HepG2 (cell line): Measurements from ENCODE around the gene BLOC1S1. TPM values are rescaled to one million over a fixed set of nuclear protein-coding genes. Genes with fewer than 3 reads are reported as not detected.

Experiments used
- ATAC-seq: fragments of 200-7000 bp; cut with Tn5 transposase; 3 replicates; pipeline ENCODE4 v1.9.1; 2020; ENCODE audit warnings: mild to moderate bottlenecking, moderate library complexity
- BruUV-seq: library from RNA; stranded (reverse); fragments of 400-500 nt; replicated peaks from 2 replicates; lab custom pipeline; 2021; lab: Mats Ljungman, UMichigan
- CTCF ChIA-PET: fragments of 300-600 bp; formaldehyde crosslinking; extraction: SDS; loops from one replicate; lab custom pipeline; 2021; ENCODE audit warnings: low total read pairs, inconsistent platforms, low intra/inter-chr PET ratio; lab: Yijun Ruan, JAX
- POLR2A ChIA-PET: fragments of 350-600 bp; sonication (Branson Sonifier 250); formaldehyde crosslinking; loops from one replicate; lab custom pipeline; 2020; ENCODE audit warnings: antibody characterized with exemption, inconsistent platforms; lab: Yijun Ruan, JAX
- DNase-seq: peaks from one replicate; pipeline ENCODE4 v3.0.0-alpha.2; 2015; ENCODE audit warnings: low spot score
- FAIRE-seq: peaks from 3 replicates; lab custom pipeline; 2011; peaks lifted over from hg19 to GRCh38; lab: Jason Lieb, UNC
- H2AFZ ChIP-seq: one replicate; pipeline ENCODE4 v1.6.1; 2011; ENCODE audit warnings: low read length, inconsistent platforms
- H3K27ac ChIP-seq: fragments of 300-600 bp; 3 replicates; pipeline ENCODE4 v1.8.0; 2011; ENCODE audit warnings: mixed run types, mild to moderate bottlenecking, mixed read lengths, low read length, inconsistent platforms; ENCODE audit not compliant: insufficient read depth; ENCODE audit errors: extremely low read length
- H3K27me3 ChIP-seq, 2 experiments: fragments of 200-600 bp in 1 of 2; 2 replicates in 1 of 2; 3 replicates in 1 of 2; pipeline versions ENCODE4 v1.6.0 to v1.8.0; 2011; ENCODE audit warnings: low read length in 2 of 2, mild to moderate bottlenecking in 2 of 2, moderate library complexity in 2 of 2, inconsistent platforms in 1 of 2; ENCODE audit not compliant: insufficient read depth in 2 of 2, control insufficient read depth in 1 of 2
- H3K36me3 ChIP-seq, 2 experiments: fragments of 200-600 bp in 1 of 2; replicated peaks in 1 of 2; 2 replicates in 1 of 2; 3 replicates in 1 of 2; pipeline versions ENCODE4 v1.5.1 to v1.8.0; 2011; ENCODE audit warnings: low read length in 2 of 2, inconsistent platforms in 1 of 2; ENCODE audit not compliant: insufficient read depth in 2 of 2, control insufficient read depth in 1 of 2
- H3K4me1 ChIP-seq: 2 replicates; pipeline ENCODE4 v1.5.1; 2012; ENCODE audit warnings: low read length, inconsistent platforms; ENCODE audit not compliant: insufficient read depth
- H3K4me2 ChIP-seq: 2 replicates; pipeline ENCODE4 v1.6.0; 2011; ENCODE audit warnings: low read depth, low read length, inconsistent platforms
- H3K4me3 ChIP-seq, 3 experiments: fragments of 200-600 bp in 1 of 3; sonication (generic), shearing (Covaris generic) in 1 of 3; replicated peaks in 1 of 3; 2 replicates each; pipeline ENCODE4 v1.5.1; 2011 to 2016; ENCODE audit warnings: low read length in 3 of 3, inconsistent platforms in 2 of 3, low read depth in 2 of 3, mild to moderate bottlenecking in 2 of 3, control low read depth in 1 of 3, mixed read lengths in 1 of 3; ENCODE audit not compliant: insufficient read depth in 1 of 3
- H3K79me2 ChIP-seq: one replicate; pipeline ENCODE4 v1.6.1; 2011; ENCODE audit warnings: low read length, inconsistent platforms; ENCODE audit not compliant: insufficient read depth
- H3K9ac ChIP-seq: 2 replicates; pipeline ENCODE4 v1.6.0; 2011; ENCODE audit warnings: mild to moderate bottlenecking, low read depth, low read length, inconsistent platforms; ENCODE audit not compliant: insufficient read depth
- H3K9me3 ChIP-seq: 2 replicates; pipeline ENCODE4 v1.5.1; 2012; ENCODE audit warnings: mild to moderate bottlenecking, low read length
- H4K20me1 ChIP-seq: 2 replicates; pipeline ENCODE4 v1.6.0; 2011; ENCODE audit warnings: inconsistent platforms, mild to moderate bottlenecking, low read length, moderate library complexity; ENCODE audit not compliant: insufficient read depth
- EHMT2 ChIP-seq: fragments of 200-600 bp; sonication (generic); IDR thresholded peaks from 2 replicates; pipeline ENCODE4 v1.7.0; 2017; ENCODE audit warnings: antibody characterized with exemption, low read depth, low read length, borderline replicate concordance
- WGBS: methylation state at CpG from one replicate; pipeline ENCODE4 v1.1.6; 2017; ENCODE audit warnings: low lambda C conversion rate; 5-methylcytosine and 5-hydroxymethylcytosine counted together
- in situ Hi-C: cut with HindIII; loops from 2 replicates; pipeline ENCODE4 v1.10.0; 2017; ENCODE audit warnings: low pct_unique_long_range_greater_than_20kb; ENCODE audit not compliant: extremely low pct_ligation_motif_present
- intact Hi-C: fragments of 100-400 bp; cut with micrococcal nuclease; formaldehyde crosslinking; loops from one replicate; pipeline ENCODE4 v1.10.0; 2022; ENCODE audit not compliant: unreplicated experiment
- polyA plus RNA-seq, 8 experiments: library from polyadenylated mRNA; depleted of rRNA in 3 of 8; stranded (reverse) in 7 of 8; unstranded in 1 of 8; fragments of >200 nt; fragmentation: Illumina TruSeq in 4 of 8; extraction: Trizol in 4 of 8; gene quantifications; 2 replicates each; pipeline versions ENCODE4 v1.2.1 to v1.2.3, GENCODE V29; 2011 to 2016; ENCODE audit warnings: low read depth in 4 of 8, missing spikeins in 1 of 8, mixed read lengths in 1 of 8; ENCODE audit not compliant: insufficient read depth in 1 of 8
- total RNA-seq, 5 experiments: library from RNA; depleted of rRNA; stranded (reverse); fragments of >200 nt; fragmentation: Illumina TruSeq; extraction: Trizol; gene quantifications; 2 replicates each; pipeline ENCODE4 v1.2.3, GENCODE V29; 2016; ENCODE audit warnings: low read depth in 1 of 5
- TF ChIP-seq, protein P1 (sequence below), 2 experiments: fragments of 450-650 bp in 1 of 2; sonication (generic) in 1 of 2; formaldehyde crosslinking in 1 of 2; IDR thresholded peaks; 2 replicates each; pipeline versions ENCODE4 v1.6.1 to v1.8.0; 2016 to 2022; ENCODE audit warnings: antibody characterized with exemption in 1 of 2, mild to moderate bottlenecking in 1 of 2, missing genetic modification reagents in 1 of 2
- TF ChIP-seq, protein P2 (sequence below): sonication (generic); formaldehyde crosslinking; conservative IDR thresholded peaks from 2 replicates; pipeline ENCODE4 v1.8.0; 2022; ENCODE audit warnings: missing genetic modification reagents
- TF ChIP-seq, protein P3 (sequence below): sonication (generic); formaldehyde crosslinking; IDR thresholded peaks from 2 replicates; pipeline ENCODE4 v1.5.0; 2020; ENCODE audit warnings: mild to moderate bottlenecking, missing genetic modification reagents
- TF ChIP-seq, protein P4 (sequence below): sonication (generic); formaldehyde crosslinking; IDR thresholded peaks from 2 replicates; pipeline ENCODE4 v1.5.0; 2020; ENCODE audit warnings: mild to moderate bottlenecking, missing genetic modification reagents, borderline replicate concordance

The BLOC1S1 gene
- total and polyA plus RNA-seq, 2 of the 13 experiments (the other 11 are each of a cell fraction or from before 2014, with no cell fraction given), result 55.1 to 95.3 TPM

DNA sequence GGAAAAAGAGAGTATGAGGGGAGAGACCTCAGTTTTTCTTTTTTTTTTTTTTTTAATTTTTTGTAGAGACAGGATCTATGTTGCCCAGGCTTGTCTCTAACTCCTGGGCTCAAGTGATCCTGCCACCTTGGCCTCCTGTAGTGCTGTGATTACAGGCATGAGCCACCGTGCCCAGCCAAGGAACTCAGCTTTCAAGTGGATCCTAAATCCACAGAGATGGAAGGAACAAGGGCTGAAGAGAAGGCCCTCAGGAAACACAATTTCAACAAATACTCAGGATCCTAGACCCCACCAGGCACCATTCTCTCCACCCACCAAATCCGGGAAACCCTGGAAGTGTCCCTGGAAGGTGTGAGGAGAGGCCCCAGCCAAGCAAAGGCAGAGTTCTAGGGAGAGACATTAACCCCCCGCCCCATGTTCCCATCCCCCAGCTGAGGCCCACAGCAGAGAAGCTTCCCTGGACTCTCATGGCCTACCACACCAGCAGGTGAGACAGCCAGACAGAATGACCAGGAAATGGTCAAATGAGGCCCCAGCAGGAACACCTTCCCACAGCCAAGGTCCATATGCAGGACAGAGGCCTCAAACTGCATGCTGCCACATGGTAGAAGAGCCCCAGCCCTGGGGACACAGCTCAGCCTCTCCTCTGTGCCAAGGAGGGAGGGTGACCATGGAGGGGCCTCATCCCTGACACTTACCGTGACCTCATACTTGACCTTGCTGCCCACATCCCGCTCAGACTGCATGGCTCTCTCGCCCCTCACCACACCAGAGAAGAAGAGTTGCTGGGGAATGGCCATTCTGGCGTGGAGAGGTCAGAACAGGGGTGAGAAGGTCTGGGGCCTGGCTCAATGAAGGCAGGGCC lies 22.3 kb upstream of the BLOC1S1 start:
- no peak overlapping the region for H2AFZ ChIP-seq
- H3K27me3 ChIP-seq, result peaks cover 0 to 2% of the 10 kb centered on the region in 2 experiments; a peak in 2 of 5 replicates
- H3K27ac ChIP-seq, result no peak overlapping the region
- ATAC-seq (no peak), FAIRE-seq (no peak), DNase-seq (no peak)
- CTCF ChIA-PET, result no interaction called here
- no peaks in the 10 kb centered on the region for H3K9me3 ChIP-seq
- no peaks in the 10 kb centered on the region for H3K36me3 ChIP-seq
- no peaks in the 10 kb centered on the region for H3K79me2 ChIP-seq
- POLR2A ChIA-PET, result interaction anchor here (0.7 kb wide), 1 partner anchor 10 kb away, joined by 3 read pairs; no protein-coding TSS in a partner anchor
- H3K4me1 ChIP-seq, result peaks cover 26% of the 10 kb centered on the region
- H3K4me2 ChIP-seq, result no peak overlapping the region
- no peak overlapping the region for H3K9ac ChIP-seq
- WGBS, result 95% methylated on average over 4 of the region's 7 CpGs
- H4K20me1 ChIP-seq, result no peaks in the 10 kb centered on the region
- in situ Hi-C loops, result no loop called here
- intact Hi-C loops, result no loop called here
- no peak overlapping the region for H3K4me3 ChIP-seq
- BruUV-seq, result no TSS peak
- TF ChIP-seq EHMT2, result no peak
- TF ChIP-seq, protein P1, sequence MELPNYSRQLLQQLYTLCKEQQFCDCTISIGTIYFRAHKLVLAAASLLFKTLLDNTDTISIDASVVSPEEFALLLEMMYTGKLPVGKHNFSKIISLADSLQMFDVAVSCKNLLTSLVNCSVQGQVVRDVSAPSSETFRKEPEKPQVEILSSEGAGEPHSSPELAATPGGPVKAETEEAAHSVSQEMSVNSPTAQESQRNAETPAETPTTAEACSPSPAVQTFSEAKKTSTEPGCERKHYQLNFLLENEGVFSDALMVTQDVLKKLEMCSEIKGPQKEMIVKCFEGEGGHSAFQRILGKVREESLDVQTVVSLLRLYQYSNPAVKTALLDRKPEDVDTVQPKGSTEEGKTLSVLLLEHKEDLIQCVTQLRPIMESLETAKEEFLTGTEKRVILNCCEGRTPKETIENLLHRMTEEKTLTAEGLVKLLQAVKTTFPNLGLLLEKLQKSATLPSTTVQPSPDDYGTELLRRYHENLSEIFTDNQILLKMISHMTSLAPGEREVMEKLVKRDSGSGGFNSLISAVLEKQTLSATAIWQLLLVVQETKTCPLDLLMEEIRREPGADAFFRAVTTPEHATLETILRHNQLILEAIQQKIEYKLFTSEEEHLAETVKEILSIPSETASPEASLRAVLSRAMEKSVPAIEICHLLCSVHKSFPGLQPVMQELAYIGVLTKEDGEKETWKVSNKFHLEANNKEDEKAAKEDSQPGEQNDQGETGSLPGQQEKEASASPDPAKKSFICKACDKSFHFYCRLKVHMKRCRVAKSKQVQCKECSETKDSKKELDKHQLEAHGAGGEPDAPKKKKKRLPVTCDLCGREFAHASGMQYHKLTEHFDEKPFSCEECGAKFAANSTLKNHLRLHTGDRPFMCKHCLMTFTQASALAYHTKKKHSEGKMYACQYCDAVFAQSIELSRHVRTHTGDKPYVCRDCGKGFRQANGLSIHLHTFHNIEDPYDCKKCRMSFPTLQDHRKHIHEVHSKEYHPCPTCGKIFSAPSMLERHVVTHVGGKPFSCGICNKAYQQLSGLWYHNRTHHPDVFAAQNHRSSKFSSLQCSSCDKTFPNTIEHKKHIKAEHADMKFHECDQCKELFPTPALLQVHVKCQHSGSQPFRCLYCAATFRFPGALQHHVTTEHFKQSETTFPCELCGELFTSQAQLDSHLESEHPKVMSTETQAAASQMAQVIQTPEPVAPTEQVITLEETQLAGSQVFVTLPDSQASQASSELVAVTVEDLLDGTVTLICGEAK (IDR thresholded peaks at IDR 0.05), result no peak
- TF ChIP-seq, protein P1 (CRISPR knock-in tag; IDR thresholded peaks at IDR 0.05), result no peak
- TF ChIP-seq, protein P2, sequence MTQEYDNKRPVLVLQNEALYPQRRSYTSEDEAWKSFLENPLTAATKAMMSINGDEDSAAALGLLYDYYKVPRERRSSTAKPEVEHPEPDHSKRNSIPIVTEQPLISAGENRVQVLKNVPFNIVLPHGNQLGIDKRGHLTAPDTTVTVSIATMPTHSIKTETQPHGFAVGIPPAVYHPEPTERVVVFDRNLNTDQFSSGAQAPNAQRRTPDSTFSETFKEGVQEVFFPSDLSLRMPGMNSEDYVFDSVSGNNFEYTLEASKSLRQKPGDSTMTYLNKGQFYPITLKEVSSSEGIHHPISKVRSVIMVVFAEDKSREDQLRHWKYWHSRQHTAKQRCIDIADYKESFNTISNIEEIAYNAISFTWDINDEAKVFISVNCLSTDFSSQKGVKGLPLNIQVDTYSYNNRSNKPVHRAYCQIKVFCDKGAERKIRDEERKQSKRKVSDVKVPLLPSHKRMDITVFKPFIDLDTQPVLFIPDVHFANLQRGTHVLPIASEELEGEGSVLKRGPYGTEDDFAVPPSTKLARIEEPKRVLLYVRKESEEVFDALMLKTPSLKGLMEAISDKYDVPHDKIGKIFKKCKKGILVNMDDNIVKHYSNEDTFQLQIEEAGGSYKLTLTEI (CRISPR knock-in tag), result no peak
- TF ChIP-seq, protein P3, sequence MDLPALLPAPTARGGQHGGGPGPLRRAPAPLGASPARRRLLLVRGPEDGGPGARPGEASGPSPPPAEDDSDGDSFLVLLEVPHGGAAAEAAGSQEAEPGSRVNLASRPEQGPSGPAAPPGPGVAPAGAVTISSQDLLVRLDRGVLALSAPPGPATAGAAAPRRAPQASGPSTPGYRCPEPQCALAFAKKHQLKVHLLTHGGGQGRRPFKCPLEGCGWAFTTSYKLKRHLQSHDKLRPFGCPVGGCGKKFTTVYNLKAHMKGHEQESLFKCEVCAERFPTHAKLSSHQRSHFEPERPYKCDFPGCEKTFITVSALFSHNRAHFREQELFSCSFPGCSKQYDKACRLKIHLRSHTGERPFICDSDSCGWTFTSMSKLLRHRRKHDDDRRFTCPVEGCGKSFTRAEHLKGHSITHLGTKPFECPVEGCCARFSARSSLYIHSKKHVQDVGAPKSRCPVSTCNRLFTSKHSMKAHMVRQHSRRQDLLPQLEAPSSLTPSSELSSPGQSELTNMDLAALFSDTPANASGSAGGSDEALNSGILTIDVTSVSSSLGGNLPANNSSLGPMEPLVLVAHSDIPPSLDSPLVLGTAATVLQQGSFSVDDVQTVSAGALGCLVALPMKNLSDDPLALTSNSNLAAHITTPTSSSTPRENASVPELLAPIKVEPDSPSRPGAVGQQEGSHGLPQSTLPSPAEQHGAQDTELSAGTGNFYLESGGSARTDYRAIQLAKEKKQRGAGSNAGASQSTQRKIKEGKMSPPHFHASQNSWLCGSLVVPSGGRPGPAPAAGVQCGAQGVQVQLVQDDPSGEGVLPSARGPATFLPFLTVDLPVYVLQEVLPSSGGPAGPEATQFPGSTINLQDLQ (CRISPR knock-in tag), result no peak
- TF ChIP-seq, protein P4, sequence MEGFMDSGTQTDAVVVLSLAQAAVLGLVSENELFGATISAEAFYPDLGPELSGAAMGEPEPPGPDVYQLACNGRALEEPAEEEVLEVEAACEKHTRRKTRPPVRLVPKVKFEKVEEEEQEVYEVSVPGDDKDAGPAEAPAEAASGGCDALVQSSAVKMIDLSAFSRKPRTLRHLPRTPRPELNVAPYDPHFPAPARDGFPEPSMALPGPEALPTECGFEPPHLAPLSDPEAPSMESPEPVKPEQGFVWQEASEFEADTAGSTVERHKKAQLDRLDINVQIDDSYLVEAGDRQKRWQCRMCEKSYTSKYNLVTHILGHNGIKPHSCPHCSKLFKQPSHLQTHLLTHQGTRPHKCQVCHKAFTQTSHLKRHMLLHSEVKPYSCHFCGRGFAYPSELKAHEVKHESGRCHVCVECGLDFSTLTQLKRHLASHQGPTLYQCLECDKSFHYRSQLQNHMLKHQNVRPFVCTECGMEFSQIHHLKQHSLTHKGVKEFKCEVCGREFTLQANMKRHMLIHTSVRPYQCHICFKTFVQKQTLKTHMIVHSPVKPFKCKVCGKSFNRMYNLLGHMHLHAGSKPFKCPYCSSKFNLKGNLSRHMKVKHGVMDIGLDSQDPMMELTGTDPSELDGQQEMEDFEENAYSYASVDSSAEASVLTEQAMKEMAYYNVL (CRISPR knock-in tag), result no peak
